Stomach (tissue), 9 donors: Measurements from ENCODE around the gene SHISA6. TPM values are rescaled to one million over a fixed set of nuclear protein-coding genes. Genes with fewer than 3 reads are reported as not detected.

ENCODE experiments used
- DNase-seq, 2 donors: peaks; one replicate each; pipeline versions ENCODE4 v3.0.0 to v3.0.0-alpha.2; 2013 to 2019
- H3K27ac ChIP-seq, 5 donors: fragments of 200-600 bp in 4 of 5; sonication (generic) in 4 of 5; one replicate each; pipeline ENCODE4 v1.5.1; 2013 to 2019; ENCODE audit warnings: mild to moderate bottlenecking in 1 of 5, moderate library complexity in 1 of 5
- H3K27me3 ChIP-seq, 3 donors: fragments of 200-600 bp; sonication (generic); one replicate each; pipeline ENCODE4 v1.5.1; 2017 to 2019; ENCODE audit warnings: mixed run types in 1 of 3
- H3K36me3 ChIP-seq, 4 donors: fragments of 200-600 bp; sonication (generic); 1 replicate in 3 of 4; 2 replicates in 1 of 4; pipeline ENCODE4 v1.5.1; 2016 to 2019
- H3K4me1 ChIP-seq, 4 donors: fragments of 200-600 bp; sonication (generic); one replicate each; pipeline ENCODE4 v1.5.1; 2016 to 2019
- H3K4me3 ChIP-seq, 4 donors: fragments of 200-600 bp; sonication (generic) in 3 of 4; one replicate each; pipeline ENCODE4 v1.5.1; 2016 to 2019; ENCODE audit warnings: mild to moderate bottlenecking in 1 of 4
- H3K9me3 ChIP-seq, 4 donors: fragments of 200-600 bp; sonication (generic); one replicate each; pipeline ENCODE4 v1.5.1; 2016 to 2019
- CTCF ChIP-seq, 7 experiments: fragments of 450-650 bp in 4 of 7; fragments of 200-600 bp in 3 of 7; sonication (generic) in 3 of 7; IDR thresholded peaks; one replicate each; pipeline ENCODE4 v1.5.1; 2016 to 2019; ENCODE audit warnings: antibody characterized with exemption in 7 of 7, control low read depth in 2 of 7, mild to moderate bottlenecking in 1 of 7
- EP300 ChIP-seq: sonication (generic); formaldehyde crosslinking; IDR thresholded peaks from one replicate; pipeline ENCODE4 v1.6.1; 2017; ENCODE audit warnings: antibody characterized with exemption
- POLR2A ChIP-seq, 4 donors: fragments of 450-650 bp; IDR thresholded peaks; one replicate each; pipeline ENCODE4 v1.6.1; 2016; ENCODE audit warnings: antibody characterized with exemption in 4 of 4, control low read depth in 2 of 4, mild to moderate bottlenecking in 1 of 4, moderate library complexity in 1 of 4
- POLR2AphosphoS5 ChIP-seq, 3 donors: sonication (generic); formaldehyde crosslinking; IDR thresholded peaks; one replicate each; pipeline ENCODE4 v1.6.1; 2016; ENCODE audit warnings: antibody characterized with exemption in 3 of 3
- WGBS, 5 donors: extraction: QIAGEN DNeasy Blood & Tissue Kit in 3 of 5; methylation state at CpG; one replicate each; pipeline versions ENCODE4 v1.1.5 to v1.1.7; 2013 to 2018; 5-methylcytosine and 5-hydroxymethylcytosine counted together
- intact Hi-C: fragments of 100-400 bp; cut with DNase I; formaldehyde crosslinking; loops from one replicate; pipeline ENCODE4 v1.15.1; 2023; ENCODE audit warnings: low total_unique reads
- polyA plus RNA-seq, 3 donors: library from polyadenylated mRNA; stranded (reverse); fragments of 200-250 nt; gene quantifications; one replicate each; pipeline ENCODE4 v1.2.3, GENCODE V29; 2013
- total RNA-seq, 5 donors: library from RNA; depleted of rRNA; stranded (reverse); fragments of >200 nt; gene quantifications; one replicate each; pipeline versions ENCODE4 v1.1.0 to v1.2.3, GENCODE V29; 2014 to 2016
- donor health status: healthy with polysubstance abuse.
- donor health status: Bipolar disorder and iron deficiency.
- donor health status: healthy.

SHISA6 gene
- total and polyA plus RNA-seq, 8 donors, result 0.15 to 3.6 (median 1.3) TPM; not detected in 1

GRCh38 chr17:11273596-11273995, 32.6 kb downstream of the SHISA6 start:
- WGBS, 5 donors, result 79 to 88% (median 84%) methylated on average over 8 to 9 of the region's 9 CpGs
- no peak overlapping the region for H3K27ac ChIP-seq

GRCh38 chr17:11274106-11274505, 33.1 kb downstream of the SHISA6 start:
- TF ChIP-seq POLR2A (IDR thresholded peaks at IDR 0.05) (no peak), CTCF (IDR thresholded peaks at IDR 0.05) (no peak), POLR2AphosphoS5 (IDR thresholded peaks at IDR 0.05) (no peak), EP300 (no peak)
- H3K36me3 ChIP-seq, result no peaks in the 10 kb centered on the region
- peak overlapping the region in 2 of 5 donors; percentile 4 to 29 for H3K27ac ChIP-seq
- H3K27me3 ChIP-seq, result peaks cover 0 to 3% (median 0%) of the 10 kb centered on the region in 3 donors
- DNase-seq, result no peak
- WGBS, 5 donors, result 82 to 93% (median 88%) methylated on average over 14 of the region's 14 CpGs
- peaks cover 0 to 5% (median 0%) of the 10 kb centered on the region in 4 donors for H3K9me3 ChIP-seq
- no peak overlapping the region for H3K4me3 ChIP-seq
- peaks cover 12 to 43% (median 25%) of the 10 kb centered on the region in 4 donors for H3K4me1 ChIP-seq
- intact Hi-C loops, result no loop called here

More at GRCh38 chr17:11273596-11273995, 32.6 kb downstream of the SHISA6 start:
- intact Hi-C loops, result no loop called here
- no peak overlapping the region for H3K4me3 ChIP-seq
- H3K9me3 ChIP-seq, result peaks cover 0 to 5% (median 0%) of the 10 kb centered on the region in 4 donors
- TF ChIP-seq EP300 (no peak), CTCF (IDR thresholded peaks at IDR 0.05) (no peak), POLR2A (IDR thresholded peaks at IDR 0.05) (no peak), POLR2AphosphoS5 (IDR thresholded peaks at IDR 0.05) (no peak)
- H3K4me1 ChIP-seq, result peaks cover 7 to 38% (median 20%) of the 10 kb centered on the region in 4 donors
- H3K36me3 ChIP-seq, result no peaks in the 10 kb centered on the region
- DNase-seq, result no peak
- peaks cover 0 to 3% (median 0%) of the 10 kb centered on the region in 3 donors for H3K27me3 ChIP-seq

- DNase-seq, result no peak
- TF ChIP-seq POLR2AphosphoS5 (IDR thresholded peaks at IDR 0.05) (no peak), EP300 (no peak), CTCF (IDR thresholded peaks at IDR 0.05) (no peak), POLR2A (IDR thresholded peaks at IDR 0.05) (no peak)
- H3K27me3 ChIP-seq, result peaks cover 0 to 3% (median 0%) of the 10 kb centered on the region in 3 donors
- H3K27ac ChIP-seq, result no peak overlapping the region
- WGBS, 5 donors, result 69 to 96% (median 91%) methylated on average over 4 of the region's 4 CpGs
- peaks cover 0 to 5% (median 2%) of the 10 kb centered on the region in 4 donors for H3K9me3 ChIP-seq
- intact Hi-C loops, result no loop called here
- H3K36me3 ChIP-seq, result no peaks in the 10 kb centered on the region
- peaks cover 18 to 52% (median 26%) of the 10 kb centered on the region in 4 donors for H3K4me1 ChIP-seq
- no peak overlapping the region for H3K4me3 ChIP-seq
Measured at GRCh38 chr17:11276486-11276885, 35.5 kb downstream of the SHISA6 start.

GRCh38 chr17:11278186-11278991, 37.4 kb downstream of the SHISA6 start:
- WGBS, 5 donors, result 15 to 26% (median 23%) methylated on average over 15 of the region's 15 CpGs
- DNase-seq, result peak; percentile 37 to 65
- Histone ChIP-seq H3K4me3 (peak overlapping the region in 1 of 4 donors; percentile 11), H3K36me3 (no peaks in the 10 kb centered on the region), H3K27ac (peak overlapping the region; percentile 16 to 72 (median 49)), H3K9me3 (peaks cover 0 to 5% (median 2%) of the 10 kb centered on the region in 4 donors), H3K27me3 (peaks cover 0 to 3% (median 0%) of the 10 kb centered on the region in 3 donors), H3K4me1 (peaks cover 18 to 45% (median 26%) of the 10 kb centered on the region in 4 donors)
- intact Hi-C loops, result no loop called here
- no peak for TF ChIP-seq CTCF (IDR thresholded peaks at IDR 0.05)
- peak in 1 of 3 donors; percentile 32 for TF ChIP-seq POLR2AphosphoS5 (IDR thresholded peaks at IDR 0.05)
- no peak for TF ChIP-seq POLR2A (IDR thresholded peaks at IDR 0.05)
- no peak for TF ChIP-seq EP300
